CD8-positive, alpha-beta memory T cell (primary cell): Measurements from ENCODE around the gene GJB1. TPM values are rescaled to one million over a fixed set of nuclear protein-coding genes. Genes with fewer than 3 reads are reported as not detected.

Experiments used
- CTCF ChIA-PET: fragments of 350-600 bp; sonication (Branson Sonifier 250); formaldehyde crosslinking; loops from one replicate; lab custom pipeline; 2021; ENCODE audit warnings: antibody characterized with exemption; lab: Charles Lee
- POLR2A ChIA-PET: fragments of 350-600 bp; sonication (Branson Sonifier 250); formaldehyde crosslinking; loops from one replicate; lab custom pipeline; 2021; ENCODE audit warnings: antibody characterized with exemption; lab: Charles Lee
- DNase-seq, 5 donors: peaks; one replicate each; pipeline versions ENCODE4 v3.0.0 to v3.0.0-alpha.2; 2020 to 2022; ENCODE audit warnings: mixed read lengths in 1 of 5
- H3K27ac ChIP-seq: one replicate; pipeline ENCODE4 v1.7.0; 2013; ENCODE audit warnings: low read depth, mild to moderate bottlenecking, low read length, moderate library complexity
- H3K27me3 ChIP-seq: 2 replicates; pipeline ENCODE4 v1.7.0; 2013; ENCODE audit warnings: low read length, mild to moderate bottlenecking; ENCODE audit not compliant: insufficient read depth, poor library complexity, severe bottlenecking
- H3K36me3 ChIP-seq: 2 replicates; pipeline ENCODE4 v1.7.0; 2013; ENCODE audit warnings: mild to moderate bottlenecking, low read length, moderate library complexity; ENCODE audit not compliant: insufficient read depth
- H3K4me1 ChIP-seq: 2 replicates; pipeline ENCODE4 v1.7.0; 2013; ENCODE audit warnings: mild to moderate bottlenecking, low read length, moderate library complexity; ENCODE audit not compliant: insufficient read depth
- H3K4me3 ChIP-seq: 2 replicates; pipeline ENCODE4 v1.7.0; 2013; ENCODE audit warnings: mild to moderate bottlenecking, low read length
- H3K9me3 ChIP-seq: 2 replicates; pipeline ENCODE4 v1.7.0; 2013; ENCODE audit warnings: mild to moderate bottlenecking, low read length
- H3K27ac Mint-ChIP-seq, 8 donors: one replicate each; pipeline ENCODE4 v1.8.0; 2020 to 2021; ENCODE audit warnings: mixed read lengths in 8 of 8, mild to moderate bottlenecking in 6 of 8, inconsistent platforms in 3 of 8, moderate library complexity in 3 of 8
- H3K27me3 Mint-ChIP-seq, 2 donors: one replicate each; pipeline ENCODE4 v1.8.0; 2020 to 2021; ENCODE audit warnings: mixed read lengths in 2 of 2, mild to moderate bottlenecking in 1 of 2, moderate library complexity in 1 of 2
- H3K36me3 Mint-ChIP-seq, 3 donors: one replicate each; pipeline ENCODE4 v1.8.0; 2020 to 2021; ENCODE audit warnings: mixed read lengths in 3 of 3, inconsistent platforms in 1 of 3, mild to moderate bottlenecking in 1 of 3
- H3K4me1 Mint-ChIP-seq, 3 donors: one replicate each; pipeline ENCODE4 v1.8.0; 2020 to 2021; ENCODE audit warnings: mixed read lengths in 3 of 3, inconsistent platforms in 1 of 3, mild to moderate bottlenecking in 1 of 3
- H3K4me3 Mint-ChIP-seq, 7 donors: one replicate each; pipeline ENCODE4 v1.8.0; 2020 to 2021; ENCODE audit warnings: mixed read lengths in 7 of 7, mild to moderate bottlenecking in 6 of 7, moderate library complexity in 4 of 7, inconsistent platforms in 2 of 7
- H3K9me3 Mint-ChIP-seq, 5 donors: one replicate each; pipeline ENCODE4 v1.8.0; 2020 to 2022; ENCODE audit warnings: mixed read lengths in 5 of 5, mild to moderate bottlenecking in 3 of 5, moderate library complexity in 2 of 5, inconsistent platforms in 1 of 5
- polyA plus RNA-seq: library from polyadenylated mRNA; unstranded; fragments of 300-500 nt; fragmentation: Illumina TruSeq; gene quantifications from one replicate; pipeline ENCODE4 v1.2.3, GENCODE V29; 2021
- total RNA-seq, 2 experiments: library from RNA; stranded (reverse); gene quantifications; one replicate each; pipeline ENCODE4 v1.2.3, GENCODE V29; 2021

Gene GJB1
- total and polyA plus RNA-seq, 3 experiments from 2014 or later = not detected

GRCh38 chrX:71181558-71181909 is 41.5 kb upstream of the GJB1 start:
- H3K4me3 ChIP-seq = peak overlapping the region; percentile 80
- Mint-ChIP-seq H3K4me3 (peak overlapping the region; percentile 94 to 98 (median 96)), H3K27me3 (peaks cover 0 to 7% of the 10 kb centered on the region in 2 donors), H3K27ac (peak overlapping the region; percentile 95 to 100 (median 99)), H3K9me3 (no peaks in the 10 kb centered on the region), H3K36me3 (peaks cover 0 to 30% (median 0%) of the 10 kb centered on the region in 3 donors), H3K4me1 (peaks cover 8 to 27% (median 23%) of the 10 kb centered on the region in 3 donors)
- DNase-seq = peak in 3 of 5 donors; percentile 27 to 60 (median 55)
- POLR2A ChIA-PET = interaction anchor here (0.7 to 2.2 kb wide), 8 partner anchors 15 to 185 kb away, joined by 3 to 24 read pairs (median 8); partner anchors contain the start of genes IL2RG, MED12, NONO and TAF1
- peak overlapping the region; percentile 88 for H3K27ac ChIP-seq
- CTCF ChIA-PET = interaction anchor here (1.5 to 2.8 kb wide), 3 partner anchors 16 to 73 kb away, joined by 4 to 11 read pairs (median 11); partner anchors contain the start of genes IL2RG and ZMYM3
- H3K4me1 ChIP-seq = peaks cover 6% of the 10 kb centered on the region
- no peaks in the 10 kb centered on the region for H3K36me3 ChIP-seq
- no peaks in the 10 kb centered on the region for H3K9me3 ChIP-seq
- H3K27me3 ChIP-seq = no peaks in the 10 kb centered on the region

DNA sequence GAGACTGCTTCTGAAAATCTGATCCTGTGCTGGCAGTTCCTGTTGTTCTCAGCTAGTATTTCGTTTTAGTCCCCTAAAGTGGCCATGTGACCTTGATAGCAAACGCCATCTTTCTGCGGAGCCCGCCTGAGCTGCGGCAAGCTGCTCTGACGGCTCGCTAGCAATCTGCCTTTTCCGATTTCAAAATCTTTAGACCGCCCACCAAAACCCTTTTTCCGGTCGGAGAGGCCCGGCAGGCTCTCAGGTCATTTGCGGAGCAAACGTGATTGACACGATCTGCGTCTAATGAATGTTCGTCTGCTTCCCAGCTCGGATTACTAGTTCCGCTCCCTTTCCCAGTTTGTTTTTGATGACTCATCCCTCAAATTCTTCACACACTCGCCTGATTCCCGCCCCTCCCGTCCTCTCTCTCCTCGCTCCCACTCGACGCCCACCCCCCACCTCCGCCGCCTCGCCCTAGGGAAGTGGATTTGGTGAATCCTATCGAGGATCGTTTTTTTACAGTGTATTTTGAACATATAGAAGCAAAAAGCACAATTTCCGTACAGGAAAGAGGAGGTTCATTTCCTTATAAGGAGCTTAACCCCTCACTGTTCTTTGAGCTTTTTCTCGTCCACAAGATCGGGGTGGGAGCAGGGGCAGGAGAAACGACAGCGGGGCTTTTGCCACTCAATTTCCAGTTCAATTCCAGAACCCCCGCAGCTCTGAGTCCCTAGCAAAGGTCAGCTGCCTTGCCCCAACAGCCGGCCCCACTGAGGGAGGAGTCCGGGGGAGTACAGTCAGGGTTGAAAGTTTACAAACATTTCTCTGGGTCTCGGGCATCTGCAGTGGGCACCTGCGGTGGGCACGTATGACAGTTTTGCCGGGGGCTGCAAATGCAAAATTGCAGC is 40.9 kb upstream of the GJB1 start:
- Mint-ChIP-seq H3K9me3 (no peaks in the 10 kb centered on the region), H3K4me3 (peak overlapping the region; percentile 94 to 98 (median 96)), H3K27me3 (peaks cover 0 to 10% of the 10 kb centered on the region in 2 donors), H3K27ac (peak overlapping the region; percentile 95 to 100 (median 99)), H3K4me1 (peaks cover 8 to 31% (median 23%) of the 10 kb centered on the region in 3 donors), H3K36me3 (peaks cover 0 to 29% (median 0%) of the 10 kb centered on the region in 3 donors)
- Histone ChIP-seq H3K4me1 (peaks cover 6% of the 10 kb centered on the region), H3K4me3 (peak overlapping the region; percentile 80), H3K27ac (peak overlapping the region; percentile 88), H3K36me3 (no peaks in the 10 kb centered on the region), H3K27me3 (no peaks in the 10 kb centered on the region), H3K9me3 (no peaks in the 10 kb centered on the region)
- POLR2A ChIA-PET = interaction anchor here (0.6 to 2.2 kb wide), 10 partner anchors 14 to 351 kb away, joined by 3 to 24 read pairs (median 6); partner anchors contain the start of genes IL2RG, MED12, NONO and OGT
- CTCF ChIA-PET = interaction anchor here (0.8 to 2.8 kb wide), 5 partner anchors 15 to 83 kb away, joined by 3 to 11 read pairs (median 4); partner anchors contain the start of genes IL2RG and ZMYM3
- DNase-seq = peak; percentile 65 to 89 (median 82)

DNA sequence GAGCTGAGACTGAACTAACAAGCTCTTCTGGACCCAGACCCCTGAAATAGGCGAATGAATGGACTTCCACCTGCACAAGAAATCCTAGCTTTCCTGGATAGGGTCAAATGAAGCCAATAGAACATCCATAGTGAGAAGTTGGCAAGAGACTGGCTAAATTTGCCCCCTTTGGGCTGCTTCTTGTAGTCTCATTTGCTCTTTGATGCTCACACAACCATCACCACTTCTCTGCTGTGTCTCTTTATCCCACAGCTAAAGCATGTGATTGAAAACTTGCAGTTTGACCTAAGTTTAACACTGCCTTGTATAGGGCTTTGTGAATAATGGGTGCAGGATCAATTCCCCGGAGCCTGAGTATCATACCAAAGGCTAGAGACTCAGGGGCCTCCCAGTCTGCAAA is 40.2 kb upstream of the GJB1 start:
- ChIA-PET CTCF (interaction anchor here (0.8 to 2.8 kb wide), 5 partner anchors 15 to 84 kb away, joined by 3 to 11 read pairs (median 4); partner anchors contain the start of genes IL2RG and ZMYM3), POLR2A (interaction anchor here (1.0 to 2.2 kb wide), 8 partner anchors 13 to 350 kb away, joined by 3 to 24 read pairs (median 8); partner anchors contain the start of genes IL2RG, MED12, NONO and OGT)
- DNase-seq = no peak
- H3K4me3 Mint-ChIP-seq = peak overlapping the region; percentile 94 to 98 (median 96)
- Histone ChIP-seq H3K4me1 (peaks cover 6% of the 10 kb centered on the region), H3K9me3 (no peaks in the 10 kb centered on the region), H3K27ac (peak overlapping the region; percentile 88), H3K4me3 (peak overlapping the region; percentile 80), H3K36me3 (no peaks in the 10 kb centered on the region), H3K27me3 (no peaks in the 10 kb centered on the region)
- H3K27ac Mint-ChIP-seq = peak overlapping the region; percentile 95 to 100 (median 99)
- H3K27me3 Mint-ChIP-seq = peaks cover 0 to 10% of the 10 kb centered on the region in 2 donors
- H3K9me3 Mint-ChIP-seq = no peaks in the 10 kb centered on the region
- peaks cover 0 to 23% (median 0%) of the 10 kb centered on the region in 3 donors for H3K36me3 Mint-ChIP-seq
- H3K4me1 Mint-ChIP-seq = peaks cover 8 to 31% (median 23%) of the 10 kb centered on the region in 3 donors

GRCh38 chrX:71183341-71183740 is 39.7 kb upstream of the GJB1 start:
- peaks cover 0 to 23% (median 0%) of the 10 kb centered on the region in 3 donors for H3K36me3 Mint-ChIP-seq
- peaks cover 8 to 31% (median 23%) of the 10 kb centered on the region in 3 donors for H3K4me1 Mint-ChIP-seq
- peaks cover 6% of the 10 kb centered on the region for H3K4me1 ChIP-seq
- H3K27ac ChIP-seq = no peak overlapping the region
- DNase-seq = no peak
- no peaks in the 10 kb centered on the region for H3K27me3 ChIP-seq
- no peaks in the 10 kb centered on the region for H3K9me3 Mint-ChIP-seq
- H3K27me3 Mint-ChIP-seq = peaks cover 0 to 8% of the 10 kb centered on the region in 2 donors
- peak overlapping the region in 2 of 8 donors; percentile 48 to 54 for H3K27ac Mint-ChIP-seq
- H3K4me3 Mint-ChIP-seq = peak overlapping the region in 1 of 7 donors; percentile 95
- H3K9me3 ChIP-seq = no peaks in the 10 kb centered on the region
- no peak overlapping the region for H3K4me3 ChIP-seq
- ChIA-PET POLR2A (interaction anchor here (0.6 to 2.2 kb wide), 6 partner anchors 13 to 183 kb away, joined by 3 to 24 read pairs (median 11); partner anchors contain the start of genes MED12, NONO, TAF1 and ZMYM3), CTCF (interaction anchor here (0.8 to 2.8 kb wide), 2 partner anchors 14 to 53 kb away, joined by 3 to 11 read pairs; no protein-coding TSS in a partner anchor)
- H3K36me3 ChIP-seq = no peaks in the 10 kb centered on the region

DNA sequence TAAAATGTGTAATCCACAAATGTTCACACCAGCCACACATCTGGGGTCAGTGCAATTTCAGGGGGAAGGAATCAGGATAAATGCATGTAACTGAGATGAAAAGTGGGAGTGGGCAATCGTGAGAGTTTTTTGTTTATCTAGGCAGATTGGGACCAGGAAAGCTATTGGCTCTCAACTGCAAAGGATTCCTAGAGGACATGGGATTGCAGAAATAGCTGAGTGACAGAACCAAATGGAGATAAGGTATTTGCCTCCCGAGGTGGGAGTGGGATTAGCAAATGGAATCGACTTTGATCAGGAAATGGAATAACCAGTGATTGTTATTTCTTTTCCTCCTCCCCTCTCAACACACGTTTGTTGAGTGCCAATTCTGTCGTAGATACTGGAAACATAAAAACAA is 38.9 kb upstream of the GJB1 start:
- peak overlapping the region in 2 of 8 donors; percentile 33 to 63 for H3K27ac Mint-ChIP-seq
- no peaks in the 10 kb centered on the region for H3K9me3 ChIP-seq

GRCh38 chrX:71184803-71185495 is 38.1 kb upstream of the GJB1 start:
- no peak overlapping the region for H3K27ac ChIP-seq
- H3K27me3 Mint-ChIP-seq = peaks cover 0 to 5% of the 10 kb centered on the region in 2 donors
- H3K27ac Mint-ChIP-seq = peak overlapping the region in 5 of 8 donors; percentile 6 to 77 (median 42)
- peaks cover 6% of the 10 kb centered on the region for H3K4me1 ChIP-seq
- no peak overlapping the region for H3K4me3 ChIP-seq
- DNase-seq = no peak
- no peaks in the 10 kb centered on the region for H3K36me3 ChIP-seq
- ChIA-PET POLR2A (interaction anchor here (0.5 kb wide), 1 partner anchor 285 kb away, joined by 5 read pairs; no protein-coding TSS in a partner anchor), CTCF (no interaction called here)
- no peak overlapping the region for H3K4me3 Mint-ChIP-seq
- H3K36me3 Mint-ChIP-seq = peaks cover 0 to 20% (median 0%) of the 10 kb centered on the region in 3 donors
- H3K9me3 ChIP-seq = no peaks in the 10 kb centered on the region
- no peaks in the 10 kb centered on the region for H3K27me3 ChIP-seq
- H3K9me3 Mint-ChIP-seq = no peaks in the 10 kb centered on the region
- peaks cover 4 to 25% (median 15%) of the 10 kb centered on the region in 3 donors for H3K4me1 Mint-ChIP-seq

More for the DNA sequence above, 38.9 kb upstream of the GJB1 start:
- Histone ChIP-seq H3K27ac (no peak overlapping the region), H3K4me3 (no peak overlapping the region), H3K27me3 (no peaks in the 10 kb centered on the region), H3K36me3 (no peaks in the 10 kb centered on the region), H3K4me1 (peaks cover 6% of the 10 kb centered on the region)
- Mint-ChIP-seq H3K27me3 (peaks cover 0 to 5% of the 10 kb centered on the region in 2 donors), H3K9me3 (no peaks in the 10 kb centered on the region), H3K4me3 (no peak overlapping the region), H3K4me1 (peaks cover 4 to 27% (median 19%) of the 10 kb centered on the region in 3 donors), H3K36me3 (peaks cover 0 to 20% (median 0%) of the 10 kb centered on the region in 3 donors)
- ChIA-PET POLR2A (no interaction called here), CTCF (no interaction called here)
- no peak for DNase-seq

DNA sequence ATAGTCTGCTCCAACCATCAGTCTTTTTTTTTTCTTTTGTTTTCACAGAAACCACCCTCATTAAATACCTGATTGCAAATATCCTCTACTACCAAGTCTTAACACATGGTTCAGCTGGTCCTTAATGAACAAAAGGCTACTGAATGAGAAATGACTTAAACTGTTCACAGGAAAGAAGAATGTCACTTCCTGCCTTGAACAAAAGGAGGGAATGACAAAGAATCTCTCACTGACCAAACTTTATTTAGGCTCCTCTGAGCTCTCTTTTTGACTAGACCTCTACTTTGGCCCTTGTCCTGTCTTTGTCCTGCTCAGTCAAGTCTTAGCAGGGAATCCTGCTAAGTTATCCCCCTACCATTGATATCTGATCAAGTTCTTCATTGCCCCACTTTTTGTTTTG is 31.8 kb upstream of the GJB1 start:
- Histone ChIP-seq H3K4me3 (no peak overlapping the region), H3K4me1 (peaks cover 5% of the 10 kb centered on the region), H3K36me3 (no peaks in the 10 kb centered on the region), H3K9me3 (no peaks in the 10 kb centered on the region), H3K27ac (no peak overlapping the region), H3K27me3 (no peaks in the 10 kb centered on the region)
- CTCF ChIA-PET = no interaction called here
- DNase-seq = no peak
- peaks cover 0 to 7% of the 10 kb centered on the region in 2 donors for H3K27me3 Mint-ChIP-seq
- POLR2A ChIA-PET = no interaction called here
- peak overlapping the region in 6 of 8 donors; percentile 37 to 80 (median 70) for H3K27ac Mint-ChIP-seq
- H3K9me3 Mint-ChIP-seq = no peaks in the 10 kb centered on the region
- peaks cover 11 to 35% (median 28%) of the 10 kb centered on the region in 3 donors for H3K4me1 Mint-ChIP-seq
- peaks cover 0 to 19% (median 0%) of the 10 kb centered on the region in 3 donors for H3K36me3 Mint-ChIP-seq
- H3K4me3 Mint-ChIP-seq = peak overlapping the region in 1 of 7 donors; percentile 4
